Cerebellar cortex (tissue), 1 donor: ENCODE data around the gene DNM3.

Experiments used
- DNase-seq: peaks from one replicate; pipeline ENCODE4 v3.0.0-alpha.2; 2015; ENCODE audit warnings: low spot score

Gene DNM3

DNA sequence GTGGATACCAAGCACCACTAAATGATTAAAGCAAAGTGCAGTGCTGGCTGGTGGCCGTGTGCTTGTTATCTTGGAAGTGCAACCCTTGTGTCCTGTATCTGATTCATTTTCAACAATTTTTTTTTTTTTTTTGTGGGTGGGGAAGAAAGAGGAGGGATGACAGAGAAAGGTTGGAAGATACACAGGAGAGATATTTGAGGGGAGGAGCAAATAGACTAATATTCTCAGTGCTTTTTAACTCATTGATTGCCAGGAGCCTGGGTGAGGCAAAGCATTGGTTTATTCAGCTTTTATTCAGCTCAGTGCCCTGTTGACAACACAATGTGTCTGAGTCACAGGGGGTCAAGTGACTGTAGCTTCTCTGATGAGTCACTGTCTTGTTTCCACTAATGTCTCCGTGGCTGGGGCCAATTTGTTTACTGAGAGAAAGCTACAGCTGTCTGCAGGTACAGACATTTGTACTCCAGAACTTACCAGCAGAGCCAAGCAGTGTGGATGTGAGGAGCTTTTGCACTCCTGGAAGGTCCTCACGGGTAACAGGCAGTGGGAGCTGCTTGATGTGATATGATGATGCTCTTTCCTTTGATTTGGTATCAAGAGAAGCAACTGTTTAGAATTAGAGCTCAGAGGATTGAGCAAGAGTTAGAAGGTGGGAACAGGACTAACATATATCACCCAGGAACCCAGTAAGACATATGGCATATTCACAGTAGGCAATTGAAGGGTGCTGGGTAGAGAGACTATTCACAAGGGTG is 23.6 kb upstream of the DNM3 start:
- DNase-seq: no peak

DNA sequence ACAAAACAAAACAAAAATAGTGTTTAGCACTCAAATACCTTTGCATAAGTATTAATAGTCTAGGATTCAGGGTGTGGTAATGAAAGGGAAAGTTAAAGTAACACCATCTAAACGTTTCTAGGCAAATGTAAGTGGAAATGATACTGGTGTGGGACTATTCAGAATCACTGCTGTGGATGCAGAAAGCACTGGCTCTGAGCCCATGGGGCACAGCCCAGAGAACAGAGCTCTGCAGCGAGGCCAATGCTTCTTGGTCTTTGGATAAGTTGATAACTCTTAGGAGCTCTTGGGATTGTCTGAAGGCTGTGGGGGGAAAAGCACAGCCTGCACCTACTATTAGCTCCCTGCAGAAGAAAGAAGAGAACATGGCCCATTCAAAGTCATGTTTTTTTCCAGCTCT is 21.4 kb upstream of the DNM3 start:
- DNase-seq: peak; percentile 75

DNA sequence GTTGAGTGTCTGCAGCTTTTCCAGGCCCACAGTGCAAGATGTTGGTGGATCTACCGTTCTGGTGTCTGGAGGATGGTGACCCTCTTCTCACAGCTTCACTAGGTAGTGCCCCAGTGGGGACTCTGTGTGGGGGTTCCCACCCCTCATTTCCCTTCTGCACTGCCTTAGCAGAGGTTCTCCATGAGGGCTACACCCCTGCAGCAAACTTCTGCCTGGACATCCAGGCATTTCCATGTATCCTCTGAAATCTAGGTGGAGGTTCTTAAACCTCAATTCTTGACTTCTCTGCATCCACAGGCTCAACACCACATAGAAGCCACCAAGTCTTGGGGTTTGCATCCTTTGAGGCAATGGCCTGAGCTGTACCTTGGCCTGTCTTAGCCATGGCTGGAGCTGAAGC is 14.3 kb upstream of the DNM3 start:
- no peak for DNase-seq

DNA sequence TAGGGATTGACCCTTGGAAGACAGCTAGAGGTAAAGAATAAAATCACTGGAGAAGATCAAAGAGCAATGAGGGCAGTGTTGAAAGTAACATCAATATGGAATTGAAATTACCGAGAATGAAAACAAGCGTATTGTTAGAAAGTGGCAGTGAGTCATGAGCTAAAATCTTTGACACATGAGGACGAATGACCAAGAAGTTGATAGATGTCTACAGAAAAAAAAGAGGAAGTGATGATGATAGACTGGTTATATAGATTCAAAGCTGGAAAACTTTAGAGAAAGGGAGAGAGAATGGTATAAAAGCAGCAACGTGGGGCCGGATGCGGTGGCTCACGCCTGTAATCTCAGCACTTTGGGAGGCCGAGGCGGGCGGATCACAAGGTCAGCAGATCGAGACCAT is 12.5 kb upstream of the DNM3 start:
- DNase-seq: no peak

DNA sequence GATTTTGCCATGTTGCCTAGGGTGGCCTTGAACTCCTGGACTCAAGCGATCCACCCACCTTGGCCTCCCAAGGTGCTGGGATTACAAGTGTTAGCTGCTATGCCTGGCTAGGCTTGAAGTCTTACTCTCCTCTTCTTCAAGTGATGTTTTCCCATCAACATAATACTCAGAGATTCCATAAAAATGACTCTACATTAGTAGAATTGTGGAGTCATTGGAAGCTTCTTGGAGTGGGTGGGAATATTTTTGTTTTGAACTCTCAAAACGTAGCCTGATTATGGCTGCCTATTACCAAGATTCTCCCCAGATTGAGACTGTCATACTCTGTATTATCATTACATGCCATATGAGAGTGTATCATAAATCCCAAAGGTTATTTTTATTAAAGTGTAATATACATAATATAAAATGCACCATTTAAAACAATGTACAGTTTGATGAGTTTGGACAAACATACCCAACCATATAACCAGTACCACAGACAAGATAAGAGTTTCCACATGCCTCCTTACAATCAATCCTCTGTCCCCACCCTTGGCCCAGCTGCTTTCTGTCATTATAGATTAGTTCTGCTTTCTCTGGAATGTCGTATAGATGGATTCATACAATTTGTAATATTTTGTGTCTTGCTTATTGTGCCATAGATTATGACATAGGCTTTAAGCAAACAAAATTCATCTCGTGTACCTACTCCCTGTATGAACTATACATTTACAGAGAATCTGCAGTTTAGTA is 8.0 kb upstream of the DNM3 start:
- no peak for DNase-seq

DNA sequence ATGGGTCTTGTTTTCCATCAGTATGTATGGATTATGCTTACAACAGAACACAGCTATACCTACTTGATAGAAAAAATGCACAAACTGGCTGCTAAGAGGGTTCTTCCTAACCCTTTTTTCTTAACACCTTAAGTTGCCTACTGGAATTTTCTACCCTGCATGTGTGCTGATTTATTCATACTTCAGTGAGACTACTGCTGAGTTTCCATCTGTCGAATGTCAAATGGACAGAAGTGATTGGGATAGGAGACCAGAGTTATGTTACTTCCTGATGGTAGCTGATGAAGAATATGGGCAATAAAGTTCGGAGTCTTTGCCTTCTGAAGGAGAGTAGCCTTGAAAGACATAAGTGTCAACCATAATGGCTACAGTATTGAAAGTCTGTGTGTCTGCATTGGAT is 6.5 kb upstream of the DNM3 start:
- DNase-seq: peak; percentile 96

DNA sequence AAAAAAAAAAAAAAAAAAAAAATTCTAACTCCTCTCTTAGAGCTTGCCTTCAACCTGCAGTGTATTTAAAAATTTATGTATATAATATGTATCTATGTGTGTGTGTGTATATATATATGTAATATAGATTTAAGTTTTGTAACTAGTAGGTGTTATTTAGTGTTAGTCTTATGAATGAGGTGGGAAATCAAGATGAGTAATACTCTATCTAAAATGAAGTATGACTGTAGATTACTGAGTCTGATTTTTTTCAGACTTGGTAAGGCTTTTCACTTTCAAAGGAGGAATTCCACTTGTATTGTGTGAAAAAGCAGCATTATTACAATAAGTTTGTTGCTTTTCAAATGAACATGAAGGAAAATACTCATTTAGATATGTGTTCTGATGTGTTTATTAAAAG is 5.4 kb upstream of the DNM3 start:
- no peak for DNase-seq

DNA sequence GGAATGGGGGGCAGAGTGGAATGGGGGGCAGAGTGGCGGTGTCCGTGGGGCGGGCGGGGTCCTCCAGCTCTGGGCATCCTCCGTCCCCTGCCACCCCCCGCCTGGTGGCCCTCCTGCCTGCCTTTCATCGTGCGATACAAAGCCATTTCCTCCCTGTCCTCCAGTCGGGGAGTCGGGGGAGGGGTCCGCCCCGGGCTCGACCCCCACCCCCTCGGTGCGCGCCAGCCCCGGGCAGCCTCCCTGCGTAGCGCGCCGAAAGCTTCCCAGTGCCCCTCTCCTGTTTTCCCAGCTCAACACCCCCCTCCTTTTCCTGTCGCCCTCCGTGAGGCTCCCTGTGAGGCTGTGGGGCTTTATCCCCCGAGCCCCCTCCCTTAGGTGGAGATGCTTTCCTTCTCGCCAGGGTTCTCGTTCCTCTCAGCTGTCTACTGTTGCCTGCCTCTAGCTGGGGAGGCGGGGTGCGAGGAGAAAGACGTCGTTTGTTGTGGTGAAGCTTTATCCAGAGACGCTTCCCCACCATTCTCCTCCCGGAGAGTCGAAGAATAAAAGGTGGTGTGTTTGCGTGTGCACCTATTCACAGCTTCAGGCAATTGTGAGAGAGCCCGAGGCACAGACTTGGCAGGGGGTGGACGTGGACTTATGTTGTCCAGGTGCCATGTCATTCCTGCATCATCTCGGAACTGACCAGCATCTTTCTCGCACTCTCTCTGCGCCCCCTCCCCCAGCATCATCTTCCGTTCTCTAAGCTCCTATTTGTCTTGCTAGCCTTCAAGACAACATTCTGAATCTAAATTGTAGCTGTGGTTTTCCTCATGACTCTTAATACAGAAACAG is 848 bp downstream of the DNM3 start:
- peak; percentile 80 for DNase-seq

DNA sequence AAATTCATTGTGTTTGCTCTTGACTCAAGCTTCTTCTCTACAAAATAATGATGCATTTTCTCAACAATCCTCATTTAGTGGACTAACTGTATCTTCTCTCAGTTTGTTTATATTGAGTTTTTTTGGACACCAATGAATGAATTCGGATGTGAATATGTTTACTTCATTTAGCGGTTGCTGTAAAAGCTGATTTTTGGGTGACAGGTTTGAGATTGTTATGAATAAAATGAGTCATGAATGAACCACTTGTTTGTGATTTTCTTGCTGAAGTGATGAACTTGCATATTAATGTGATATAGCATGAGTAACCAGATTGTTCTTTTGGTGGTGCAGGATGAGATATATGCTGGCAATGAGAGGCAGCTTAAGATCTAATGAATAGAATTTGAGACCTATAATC is 3.1 kb downstream of the DNM3 start:
- no peak for DNase-seq

DNA sequence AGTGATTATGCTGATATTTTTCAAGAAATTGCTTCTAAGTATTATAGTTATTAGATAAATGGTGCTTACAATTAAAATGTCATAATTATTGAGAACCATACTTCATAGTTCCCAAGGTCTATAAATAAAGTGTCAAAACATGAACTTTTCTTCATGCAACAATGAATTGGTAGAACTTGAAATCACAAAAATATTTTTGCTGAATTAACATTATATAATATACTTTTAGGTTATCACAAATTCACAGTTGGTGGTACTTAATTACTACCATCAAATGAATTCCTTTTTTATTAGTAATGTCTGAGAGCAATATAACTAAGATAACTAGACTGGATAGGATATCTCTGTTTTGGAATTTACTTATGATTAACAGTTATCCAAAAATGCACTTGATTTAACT is 4.7 kb downstream of the DNM3 start:
- no peak for DNase-seq

DNA sequence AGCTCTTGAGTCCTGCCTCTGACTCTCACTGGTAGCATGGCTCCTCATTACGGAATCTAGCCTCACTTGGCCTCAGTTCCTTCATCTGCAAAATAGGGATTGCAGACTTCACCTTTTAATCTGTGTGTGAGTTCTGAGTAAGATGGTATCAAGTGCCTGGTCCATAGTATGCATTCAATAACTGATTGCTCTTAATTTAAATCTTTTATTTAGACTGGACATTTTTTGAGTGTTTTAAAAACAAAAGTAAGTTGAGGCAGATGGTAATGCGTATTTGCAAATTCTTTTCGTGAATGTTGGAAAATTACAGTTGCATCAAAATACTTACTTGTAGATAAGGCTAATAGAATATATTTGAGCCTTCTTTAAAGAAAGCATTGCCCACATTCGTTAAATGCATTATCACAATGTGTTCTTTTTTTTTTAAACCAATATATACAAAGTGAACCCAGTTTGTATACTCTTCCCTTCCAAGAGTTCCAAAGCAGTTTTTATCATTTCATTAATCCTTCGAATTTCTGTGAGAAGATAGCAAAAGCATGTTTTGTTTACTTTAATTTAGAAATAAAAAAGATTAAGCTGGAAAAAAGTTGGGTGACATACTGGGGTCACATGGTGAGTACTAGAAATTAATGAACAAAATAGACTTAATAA is 8.1 kb downstream of the DNM3 start:
- DNase-seq: no peak

DNA sequence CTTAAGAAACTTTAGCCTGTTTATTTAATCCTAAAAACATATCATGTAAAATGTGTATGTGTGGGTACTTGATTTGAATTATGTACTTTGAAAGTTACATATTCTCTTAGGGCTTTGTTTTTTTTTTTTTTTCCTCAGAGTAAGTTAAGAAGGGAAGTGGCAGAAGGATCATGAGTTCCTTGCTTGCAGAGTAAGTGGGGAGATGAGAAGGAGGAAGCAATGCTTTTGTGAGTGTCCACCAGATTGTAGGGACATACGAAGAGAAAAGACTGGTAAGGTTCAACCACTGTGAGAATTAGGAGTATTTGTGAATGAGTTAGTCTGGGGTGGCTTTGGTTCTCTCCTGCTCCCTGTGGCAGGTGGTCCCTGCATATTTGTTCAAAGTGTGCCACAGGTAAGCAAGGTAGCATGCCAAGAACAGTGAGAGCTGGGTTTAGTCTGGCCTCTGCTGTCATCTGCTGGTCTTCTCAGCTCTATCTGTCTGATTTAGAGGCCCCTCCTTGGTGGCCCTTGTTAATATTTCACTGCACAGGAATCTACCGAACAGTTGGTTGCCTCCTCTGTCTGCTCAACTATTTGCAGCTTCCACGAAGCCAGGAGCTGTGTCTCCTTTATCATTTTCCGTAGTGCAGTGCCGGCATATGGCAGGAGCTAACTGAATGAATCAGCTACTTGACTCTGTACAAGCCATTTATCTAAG is 9.5 kb downstream of the DNM3 start:
- DNase-seq: peak; percentile 77

DNA sequence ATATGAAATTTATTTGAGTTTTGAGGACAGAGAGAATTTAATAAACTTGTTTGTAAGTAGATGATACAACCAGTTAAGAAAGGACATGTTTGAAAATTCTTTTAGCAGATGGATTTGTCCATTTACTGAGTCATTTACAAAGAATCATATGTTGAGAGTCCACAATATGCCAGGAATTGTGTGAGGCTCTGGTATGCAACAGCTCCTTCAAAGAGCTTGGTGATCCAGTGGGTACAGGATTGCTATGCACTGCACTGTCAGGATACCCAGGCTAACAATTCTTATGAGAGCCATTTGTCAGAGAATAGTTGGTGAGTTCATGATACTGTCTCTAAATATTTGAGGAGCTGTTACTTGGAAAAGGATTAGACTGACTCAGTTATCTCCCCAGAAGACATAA is 11.0 kb downstream of the DNM3 start:
- DNase-seq: no peak

DNA sequence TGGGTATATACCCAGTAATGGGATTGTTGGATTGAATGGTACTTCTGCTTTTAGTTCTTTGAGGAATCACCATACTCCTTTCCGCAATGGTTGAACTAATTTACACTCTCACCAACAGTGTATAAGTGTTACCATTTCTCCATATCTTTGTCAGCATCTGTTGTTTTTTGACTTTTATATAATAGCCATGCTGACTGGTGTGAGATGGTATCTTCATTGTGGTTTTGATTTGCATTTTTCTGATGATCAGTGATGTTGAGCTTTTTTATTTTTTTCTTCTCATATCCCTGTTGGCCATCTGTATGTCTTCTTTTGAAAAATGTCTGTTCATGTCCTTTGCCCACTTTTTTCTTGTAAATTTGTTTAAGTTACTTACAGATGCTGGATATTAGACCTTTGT is 14.1 kb downstream of the DNM3 start:
- DNase-seq: no peak

DNA sequence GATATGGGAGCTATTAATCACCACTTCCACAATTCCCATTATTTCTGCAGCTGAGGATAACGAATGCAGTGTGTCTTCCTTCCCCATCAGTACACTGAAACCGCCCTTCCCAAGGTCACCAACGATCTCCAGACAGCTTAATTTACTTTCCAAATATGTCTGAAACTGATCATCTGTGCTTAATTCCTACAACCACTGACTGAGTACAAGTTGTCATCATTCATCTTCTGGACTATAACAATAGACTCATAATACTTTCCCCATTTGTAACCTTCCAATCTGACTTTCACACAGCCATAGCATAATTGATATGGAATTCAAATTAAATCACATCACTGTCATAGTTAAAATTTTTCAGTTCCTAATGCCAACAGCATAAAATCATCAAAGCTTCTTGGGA is 17.4 kb downstream of the DNM3 start:
- no peak for DNase-seq

DNA sequence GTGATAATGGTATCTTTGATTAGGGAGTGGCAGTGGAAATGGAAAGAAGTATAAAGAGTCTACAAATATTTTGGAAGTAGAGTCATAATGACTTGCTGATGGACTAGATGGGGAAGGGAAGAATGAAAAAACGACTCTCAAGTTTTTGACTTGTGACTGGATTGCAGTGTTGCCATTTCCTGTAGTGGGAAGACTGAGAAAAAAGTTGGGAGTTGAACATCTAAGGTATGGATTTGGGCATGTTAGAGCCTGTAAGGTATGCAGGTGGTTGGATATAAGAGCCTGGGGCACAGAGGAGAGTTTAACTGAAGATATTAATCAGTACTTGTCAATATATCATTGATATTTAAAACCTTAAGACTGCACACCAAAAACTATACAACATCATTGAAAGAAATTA is 19.4 kb downstream of the DNM3 start:
- no peak for DNase-seq

DNA sequence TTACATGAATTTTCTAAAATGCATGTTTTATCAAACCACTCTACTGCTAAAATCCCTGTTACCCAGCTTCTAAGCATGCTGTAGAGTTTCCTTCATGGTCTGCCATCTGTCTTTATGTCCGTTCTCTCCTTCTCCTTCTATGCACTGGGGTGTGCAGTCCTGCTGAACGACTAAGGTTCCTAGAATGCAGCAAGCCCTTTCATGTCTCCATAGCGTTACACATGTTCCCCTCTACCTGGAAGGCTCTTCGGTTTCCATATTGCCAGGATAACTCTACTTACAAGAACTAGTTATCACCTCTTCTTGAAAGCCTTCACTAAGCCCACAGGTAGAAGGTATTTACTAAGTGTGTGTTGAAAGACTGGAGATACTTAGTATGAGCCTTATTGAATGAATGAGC is 22.2 kb downstream of the DNM3 start:
- no peak for DNase-seq

DNA sequence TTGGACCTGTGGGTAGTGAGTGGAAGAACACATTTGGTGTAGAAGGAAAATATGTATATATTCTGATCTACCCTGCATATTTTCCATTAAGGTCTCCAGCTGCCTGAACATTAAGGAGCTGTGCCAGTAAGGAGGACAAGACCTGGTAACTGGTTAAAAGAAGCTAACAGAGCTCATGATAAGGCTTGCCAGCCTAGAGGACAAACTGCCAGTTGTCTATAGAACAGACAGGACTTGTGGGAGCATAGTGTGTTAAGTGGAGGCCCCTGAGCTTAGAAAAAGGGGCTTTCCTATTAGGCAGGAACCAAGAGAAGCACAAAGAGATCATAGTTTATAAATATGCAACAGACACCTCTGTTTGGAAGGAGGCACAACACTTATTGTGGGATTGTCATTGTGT is 23.0 kb downstream of the DNM3 start:
- DNase-seq: no peak

DNA sequence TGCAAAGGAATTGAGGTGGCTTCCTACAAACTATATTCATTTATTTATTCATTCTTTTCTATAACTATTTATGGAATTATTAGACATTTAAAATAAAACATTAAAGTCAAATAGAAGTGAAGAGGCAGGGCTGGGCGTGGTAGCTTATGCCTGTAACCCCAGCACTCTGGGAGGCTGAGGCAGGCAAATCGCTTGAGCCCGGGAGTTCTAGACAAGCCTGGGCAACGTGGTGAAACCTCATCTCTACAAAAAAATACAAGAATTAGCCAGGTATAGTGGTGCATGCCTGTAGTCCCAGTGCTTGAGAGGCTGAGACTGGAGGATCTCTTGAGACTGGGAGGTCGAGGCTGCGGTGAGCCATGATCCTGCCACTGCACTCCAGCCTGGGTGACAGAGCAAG is 23.8 kb downstream of the DNM3 start:
- no peak for DNase-seq

DNA sequence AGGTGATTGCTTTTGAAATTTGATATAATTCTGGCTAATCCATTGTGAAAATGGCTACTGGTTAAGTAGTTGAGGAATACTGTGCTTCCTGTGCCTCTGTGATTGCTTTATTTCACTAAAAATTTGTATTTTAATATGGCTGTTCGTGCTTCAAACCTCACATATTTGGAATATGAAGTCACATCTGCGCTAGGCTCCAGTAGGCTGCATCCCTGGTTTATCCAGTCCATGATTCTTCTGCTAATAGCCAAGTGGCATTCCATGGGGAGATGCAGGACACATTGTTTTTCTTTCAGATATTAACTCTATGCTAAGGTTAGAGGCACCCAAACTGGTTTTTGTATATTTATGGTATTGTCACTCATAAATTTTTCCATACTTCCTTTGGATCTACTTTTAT is 25.9 kb downstream of the DNM3 start:
- no peak for DNase-seq

DNA sequence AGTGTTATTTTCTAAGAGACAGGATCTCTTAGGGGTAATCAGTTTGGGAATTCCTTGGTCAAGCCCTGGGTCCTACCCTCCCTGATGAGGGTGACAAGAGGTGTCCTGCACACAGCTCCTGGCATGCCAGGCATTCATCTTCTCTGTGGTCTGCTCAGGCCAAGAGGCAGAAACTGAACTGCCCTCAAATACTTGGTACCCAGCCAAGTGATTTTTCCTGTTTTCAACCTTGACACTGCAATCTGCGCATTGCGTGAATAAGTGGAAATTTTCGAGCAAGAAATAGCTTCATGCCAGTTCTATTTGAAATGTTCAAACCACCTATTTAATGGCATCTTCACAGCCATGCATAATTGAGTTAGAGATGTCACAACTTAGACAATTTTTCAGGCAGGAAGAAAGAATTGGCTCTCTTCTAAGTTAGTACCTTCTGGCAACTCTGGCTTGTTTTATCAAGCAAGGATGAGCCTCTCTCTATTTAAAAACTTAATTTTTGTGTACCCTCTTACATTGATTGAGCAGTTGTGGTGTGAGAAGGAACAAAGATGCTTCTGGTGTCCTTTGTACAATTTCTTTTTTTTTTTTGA is 27.0 kb downstream of the DNM3 start:
- DNase-seq: peak; percentile 70
